H9 (cell line): ENCODE data around the gene ARHGAP15. TPM values are rescaled to one million over a fixed set of nuclear protein-coding genes. Genes with fewer than 3 reads are reported as not detected.

Source experiments
- DNase-seq: peaks from one replicate; pipeline ENCODE4 v3.0.0-alpha.2; 2017
- H2AFZ ChIP-seq: one replicate; pipeline ENCODE4 v1.6.1; 2013; ENCODE audit warnings: mild to moderate bottlenecking, low read length, control low read depth, moderate library complexity
- H2AK5ac ChIP-seq: 2 replicates; pipeline ENCODE4 v1.6.1; 2013; ENCODE audit warnings: low read length, control low read depth, mixed read lengths; ENCODE audit not compliant: insufficient read length
- H2BK120ac ChIP-seq: one replicate; pipeline ENCODE4 v1.6.1; 2013; ENCODE audit warnings: low read depth, mild to moderate bottlenecking, low read length, control low read depth, inconsistent platforms; ENCODE audit not compliant: poor library complexity, severe bottlenecking
- H2BK12ac ChIP-seq: 2 replicates; pipeline ENCODE4 v1.6.1; 2013; ENCODE audit warnings: low read length, control low read depth, mixed read lengths, low read depth; ENCODE audit not compliant: insufficient read length
- H2BK15ac ChIP-seq: 2 replicates; pipeline ENCODE4 v1.6.1; 2013; ENCODE audit warnings: low read depth, low read length, control low read depth
- H2BK20ac ChIP-seq: one replicate; pipeline ENCODE4 v1.6.1; 2013; ENCODE audit warnings: low read depth, mild to moderate bottlenecking, low read length, control low read depth, inconsistent platforms; ENCODE audit not compliant: poor library complexity, severe bottlenecking
- H2BK5ac ChIP-seq: 2 replicates; pipeline ENCODE4 v1.6.1; 2013; ENCODE audit warnings: low read length, control low read depth, mixed read lengths; ENCODE audit not compliant: insufficient read length
- H3K14ac ChIP-seq: 2 replicates; pipeline ENCODE4 v1.6.1; 2013; ENCODE audit warnings: low read length, control low read depth; ENCODE audit not compliant: insufficient read depth
- H3K18ac ChIP-seq: 2 replicates; pipeline ENCODE4 v1.6.1; 2013; ENCODE audit warnings: low read depth, mild to moderate bottlenecking, mixed read lengths, low read length, control low read depth; ENCODE audit not compliant: insufficient read length
- H3K23ac ChIP-seq: 2 replicates; pipeline ENCODE4 v1.6.1; 2013; ENCODE audit warnings: low read length, control low read depth, mixed read lengths, low read depth; ENCODE audit not compliant: insufficient read length
- H3K23me2 ChIP-seq: 2 replicates; pipeline ENCODE4 v1.6.1; 2013; ENCODE audit warnings: low read depth, mild to moderate bottlenecking, mixed read lengths, low read length, control low read depth; ENCODE audit not compliant: insufficient read length, poor library complexity, severe bottlenecking
- H3K27ac ChIP-seq: 2 replicates; pipeline ENCODE4 v1.5.1; 2013; ENCODE audit warnings: low read length, control low read depth, mixed read lengths, low read depth; ENCODE audit not compliant: insufficient read length
- H3K27me3 ChIP-seq: 2 replicates; pipeline ENCODE4 v1.6.1; 2013; ENCODE audit warnings: low read length, control low read depth, inconsistent platforms; ENCODE audit not compliant: insufficient read depth
- H3K4ac ChIP-seq: 2 replicates; pipeline ENCODE4 v1.6.1; 2013; ENCODE audit warnings: low read depth, mild to moderate bottlenecking, control low read depth, inconsistent platforms, low read length, moderate library complexity
- H3K4me1 ChIP-seq: 2 replicates; pipeline ENCODE4 v1.6.1; 2013; ENCODE audit warnings: low read length, control low read depth, inconsistent platforms; ENCODE audit not compliant: insufficient read depth
- H3K4me2 ChIP-seq: 2 replicates; pipeline ENCODE4 v1.6.1; 2013; ENCODE audit warnings: low read length, control low read depth, mixed read lengths; ENCODE audit not compliant: insufficient read length, insufficient read depth
- H3K56ac ChIP-seq: 2 replicates; pipeline ENCODE4 v1.6.1; 2013; ENCODE audit warnings: low read depth, mild to moderate bottlenecking, mixed read lengths, low read length, control low read depth; ENCODE audit not compliant: insufficient read length
- H3K79me1 ChIP-seq: 2 replicates; pipeline ENCODE4 v1.6.1; 2013; ENCODE audit warnings: low read depth, mild to moderate bottlenecking, moderate library complexity, low read length, control low read depth, inconsistent platforms; ENCODE audit not compliant: insufficient read depth, poor library complexity, severe bottlenecking
- H3K79me2 ChIP-seq: 2 replicates; pipeline ENCODE4 v1.6.1; 2013; ENCODE audit warnings: low read length, control low read depth, inconsistent platforms; ENCODE audit not compliant: insufficient read depth
- H3K9ac ChIP-seq: 2 replicates; pipeline ENCODE4 v1.6.1; 2013; ENCODE audit warnings: low read length, control low read depth, mixed read lengths; ENCODE audit not compliant: insufficient read length; ENCODE audit errors: extremely low read depth
- H3K9me3 ChIP-seq: one replicate; pipeline ENCODE4 v1.6.1; 2013; ENCODE audit warnings: low read depth, low read length, inconsistent platforms; ENCODE audit not compliant: control insufficient read depth
- H3T11ph ChIP-seq: one replicate; pipeline ENCODE4 v1.6.1; 2013; ENCODE audit warnings: mild to moderate bottlenecking, low read length, control low read depth, inconsistent platforms
- H4K20me1 ChIP-seq: one replicate; pipeline ENCODE4 v1.6.1; 2013; ENCODE audit not compliant: control insufficient read depth, insufficient read length, insufficient read depth
- H4K5ac ChIP-seq: 2 replicates; pipeline ENCODE4 v1.6.1; 2013; ENCODE audit warnings: low read depth, mild to moderate bottlenecking, mixed read lengths, low read length, control low read depth; ENCODE audit not compliant: insufficient read length
- H4K8ac ChIP-seq: replicated peaks from 2 replicates; pipeline ENCODE4 v1.6.1; 2013; ENCODE audit warnings: low read length, control low read depth, mixed read lengths, low read depth; ENCODE audit not compliant: insufficient read length
- H4K91ac ChIP-seq: 2 replicates; pipeline ENCODE4 v1.6.1; 2013; ENCODE audit warnings: low read depth, mild to moderate bottlenecking, moderate library complexity, mixed read lengths, low read length, control low read depth; ENCODE audit not compliant: insufficient read length
- H3K27ac Mint-ChIP-seq, 3 experiments: 2 replicates in 2 of 3; 3 replicates in 1 of 3; pipeline ENCODE4 v1.8.0; 2020 to 2021; ENCODE audit warnings: mixed read lengths in 3 of 3, mild to moderate bottlenecking in 1 of 3, moderate library complexity in 1 of 3
- H3K27me3 Mint-ChIP-seq: 2 replicates; pipeline ENCODE4 v1.8.0; 2021; ENCODE audit warnings: low read depth, mild to moderate bottlenecking, moderate library complexity, mixed read lengths
- H3K36me3 Mint-ChIP-seq, 3 experiments: 2 replicates in 2 of 3; 3 replicates in 1 of 3; pipeline ENCODE4 v1.8.0; 2020 to 2021; ENCODE audit warnings: low read depth in 3 of 3, mixed read lengths in 3 of 3; ENCODE audit not compliant: insufficient read depth in 1 of 3
- H3K4me1 Mint-ChIP-seq, 2 experiments: 2 replicates each; pipeline ENCODE4 v1.8.0; 2020; ENCODE audit warnings: mixed read lengths in 2 of 2
- H3K4me3 Mint-ChIP-seq, 2 experiments: 2 replicates in 1 of 2; 3 replicates in 1 of 2; pipeline ENCODE4 v1.8.0; 2020 to 2021; ENCODE audit warnings: mild to moderate bottlenecking in 2 of 2, mixed read lengths in 2 of 2, moderate library complexity in 1 of 2
- H3K9me3 Mint-ChIP-seq, 2 experiments: 2 replicates in 1 of 2; 3 replicates in 1 of 2; pipeline ENCODE4 v1.8.0; 2020; ENCODE audit warnings: mild to moderate bottlenecking in 2 of 2, mixed read lengths in 2 of 2, moderate library complexity in 1 of 2
- WGBS: extraction: QIAGEN DNeasy Blood & Tissue Kit; methylation state at CpG from one replicate; pipeline ENCODE4 v1.1.7; 2013; ENCODE audit warnings: missing lambda C conversion rate, low lambda C conversion rate, mixed read lengths; ENCODE audit not compliant: insufficient read length; ENCODE audit errors: extremely low coverage; 5-methylcytosine and 5-hydroxymethylcytosine counted together
- total RNA-seq: library from RNA; stranded (reverse); gene quantifications from 2 replicates; pipeline ENCODE4 v1.2.1, GENCODE V29; 2021
- TF ChIP-seq, protein P1 (sequence below): fragments of 200-600 bp; sonication (generic); conservative IDR thresholded peaks from 3 replicates; pipeline ENCODE4 v1.8.0; 2021; ENCODE audit warnings: antibody characterized with exemption, mild to moderate bottlenecking

ARHGAP15 gene
- total RNA-seq, 1 experiment from 2014 or later: not detected

DNA sequence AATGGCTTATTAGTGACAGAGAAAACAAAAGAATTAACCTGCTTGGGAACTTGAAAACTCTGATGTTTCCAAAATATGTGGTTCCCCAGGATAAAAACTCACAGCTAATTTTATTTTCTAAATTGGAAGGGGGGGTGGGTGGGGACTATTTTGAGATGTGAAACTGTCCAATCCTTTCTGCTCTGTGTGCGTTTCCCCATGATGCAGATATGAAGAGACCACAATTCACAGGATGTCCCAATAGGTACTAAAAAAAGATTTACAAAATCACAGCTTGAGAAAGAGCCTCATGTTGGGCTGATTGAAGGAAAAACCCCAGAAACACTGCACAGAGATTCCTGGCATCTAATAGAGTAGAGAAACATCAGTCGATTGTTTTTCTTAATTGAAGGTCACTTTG lies 273.2 kb downstream of the ARHGAP15 start:
- no CpG with 5 or more reads among the region's 2 CpGs for WGBS
- Histone ChIP-seq H3K4me1 (no peaks in the 10 kb centered on the region; the same call in 1 of the 2 replicates), H4K8ac (no peak overlapping the region), H3K9me3 (no peaks in the 10 kb centered on the region), H3K14ac (no peak overlapping the region), H3K79me1 (no peaks in the 10 kb centered on the region), H3K27me3 (no peaks in the 10 kb centered on the region), H4K20me1 (no peaks in the 10 kb centered on the region), H3K4ac (no peak overlapping the region), H3K27ac (no peak overlapping the region), H3K4me2 (no peak overlapping the region), H2BK5ac (no peak overlapping the region), H3K9ac (no peak overlapping the region), H2BK20ac (no peak overlapping the region), H2BK120ac (no peak overlapping the region), H4K91ac (no peak overlapping the region), H2AK5ac (no peak overlapping the region), H2BK12ac (no peak overlapping the region), H3K79me2 (no peaks in the 10 kb centered on the region), H3T11ph (no peak overlapping the region), H3K23me2 (no peaks in the 10 kb centered on the region), H3K56ac (no peak overlapping the region), H2AFZ (no peak overlapping the region), H3K18ac (no peak overlapping the region), H3K23ac (no peak overlapping the region), H2BK15ac (no peak overlapping the region), H4K5ac (no peak overlapping the region)
- TF ChIP-seq, protein P1, sequence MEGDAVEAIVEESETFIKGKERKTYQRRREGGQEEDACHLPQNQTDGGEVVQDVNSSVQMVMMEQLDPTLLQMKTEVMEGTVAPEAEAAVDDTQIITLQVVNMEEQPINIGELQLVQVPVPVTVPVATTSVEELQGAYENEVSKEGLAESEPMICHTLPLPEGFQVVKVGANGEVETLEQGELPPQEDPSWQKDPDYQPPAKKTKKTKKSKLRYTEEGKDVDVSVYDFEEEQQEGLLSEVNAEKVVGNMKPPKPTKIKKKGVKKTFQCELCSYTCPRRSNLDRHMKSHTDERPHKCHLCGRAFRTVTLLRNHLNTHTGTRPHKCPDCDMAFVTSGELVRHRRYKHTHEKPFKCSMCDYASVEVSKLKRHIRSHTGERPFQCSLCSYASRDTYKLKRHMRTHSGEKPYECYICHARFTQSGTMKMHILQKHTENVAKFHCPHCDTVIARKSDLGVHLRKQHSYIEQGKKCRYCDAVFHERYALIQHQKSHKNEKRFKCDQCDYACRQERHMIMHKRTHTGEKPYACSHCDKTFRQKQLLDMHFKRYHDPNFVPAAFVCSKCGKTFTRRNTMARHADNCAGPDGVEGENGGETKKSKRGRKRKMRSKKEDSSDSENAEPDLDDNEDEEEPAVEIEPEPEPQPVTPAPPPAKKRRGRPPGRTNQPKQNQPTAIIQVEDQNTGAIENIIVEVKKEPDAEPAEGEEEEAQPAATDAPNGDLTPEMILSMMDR: no peak
- H3K27ac Mint-ChIP-seq: no peak overlapping the region
- no peaks in the 10 kb centered on the region for H3K9me3 Mint-ChIP-seq
- H3K36me3 Mint-ChIP-seq: no peaks in the 10 kb centered on the region
- H3K4me1 Mint-ChIP-seq: peaks cover 3 to 5% of the 10 kb centered on the region in 2 experiments; a peak in 3 of 4 replicates
- DNase-seq: no peak
- no peaks in the 10 kb centered on the region for H3K27me3 Mint-ChIP-seq
- no peak overlapping the region for H3K4me3 Mint-ChIP-seq
